SK-N-SH (cell line): ENCODE measurements around the gene NNT. TPM values are rescaled to one million over a fixed set of nuclear protein-coding genes. Genes with fewer than 3 reads are reported as not detected.

Experiments used
- CTCF ChIA-PET: fragments of 300-600, 350-600 bp; formaldehyde crosslinking; extraction: SDS; loops from one replicate; lab custom pipeline; 2021; lab: Yijun Ruan, JAX
- POLR2A ChIA-PET: fragments of 350-600 bp; sonication (Branson Sonifier 250); formaldehyde crosslinking; extraction: SDS; loops from one replicate; lab custom pipeline; 2020; ENCODE audit warnings: antibody characterized with exemption, inconsistent platforms; lab: Yijun Ruan, JAX
- DNase-seq: peaks from one replicate; pipeline ENCODE4 v3.0.0; 2012
- H2AFZ ChIP-seq: fragments of 200-600 bp; sonication (generic); 2 replicates; pipeline ENCODE4 v1.8.1; 2016; ENCODE audit warnings: antibody characterized with exemption, mild to moderate bottlenecking, low read depth
- H3F3A ChIP-seq: fragments of 200-600 bp; sonication (generic); replicated peaks from 2 replicates; pipeline ENCODE3; 2016; ENCODE audit warnings: antibody characterized with exemption, mild to moderate bottlenecking; ENCODE audit not compliant: insufficient read depth
- H3K27ac ChIP-seq, 2 experiments: fragments of 200-500 bp in 1 of 2; fragments of 200-600 bp in 1 of 2; sonication (Bioruptor generic) in 1 of 2; sonication (generic), shearing (Covaris generic) in 1 of 2; 2 replicates each; pipeline versions ENCODE4 v1.5.1 to v1.6.1; 2014 to 2016; ENCODE audit warnings: low read depth in 2 of 2, inconsistent platforms in 1 of 2, low read length in 1 of 2, mild to moderate bottlenecking in 1 of 2, mixed read lengths in 1 of 2
- H3K27me3 ChIP-seq: fragments of 200-600 bp; sonication (generic), shearing (Covaris generic); 2 replicates; pipeline ENCODE4 v1.6.1; 2016; ENCODE audit warnings: mixed run types; ENCODE audit not compliant: insufficient read depth
- H3K36me3 ChIP-seq, 2 experiments: fragments of 200-500 bp in 1 of 2; fragments of 200-600 bp in 1 of 2; sonication (Bioruptor generic) in 1 of 2; sonication (generic) in 1 of 2; replicated peaks in 1 of 2; 2 replicates each; pipeline versions ENCODE3 to v1.5.1; 2014 to 2016; ENCODE audit warnings: low read length in 1 of 2, mild to moderate bottlenecking in 1 of 2; ENCODE audit not compliant: insufficient read depth in 2 of 2, control insufficient read depth in 1 of 2
- H3K4me1 ChIP-seq, 2 experiments: fragments of 200-500 bp in 1 of 2; fragments of 200-600 bp in 1 of 2; sonication (Bioruptor generic) in 1 of 2; sonication (generic), shearing (Covaris generic) in 1 of 2; 2 replicates each; pipeline versions ENCODE4 v1.5.1 to v1.6.1; 2014 to 2016; ENCODE audit warnings: low read depth in 1 of 2, low read length in 1 of 2, mixed run types in 1 of 2; ENCODE audit not compliant: insufficient read depth in 2 of 2, control insufficient read depth in 1 of 2
- H3K4me2 ChIP-seq: fragments of 200-600 bp; sonication (generic), shearing (Covaris generic); 2 replicates; pipeline ENCODE4 v1.6.1; 2017; ENCODE audit warnings: mixed run types
- H3K4me3 ChIP-seq, 2 experiments: fragments of 200-500 bp in 1 of 2; fragments of 200-600 bp in 1 of 2; sonication (Bioruptor generic) in 1 of 2; sonication (generic), shearing (Covaris generic) in 1 of 2; 2 replicates each; pipeline versions ENCODE4 v1.5.1 to v1.8.1; 2014 to 2016; ENCODE audit warnings: low read depth in 2 of 2, inconsistent platforms in 1 of 2, low read length in 1 of 2, mild to moderate bottlenecking in 1 of 2, mixed read lengths in 1 of 2, moderate library complexity in 1 of 2
- H3K79me2 ChIP-seq: fragments of 200-600 bp; sonication (generic); 2 replicates; pipeline ENCODE4 v1.8.1; 2017; ENCODE audit warnings: mild to moderate bottlenecking; ENCODE audit not compliant: insufficient read depth
- H3K9ac ChIP-seq: fragments of 200-600 bp; sonication (generic); 2 replicates; pipeline ENCODE4 v1.6.1; 2017; ENCODE audit warnings: mixed run types
- H3K9me2 ChIP-seq: fragments of 200-600 bp; sonication (generic); 2 replicates; pipeline ENCODE4 v1.6.1; 2017; ENCODE audit warnings: mixed run types
- H3K9me3 ChIP-seq: fragments of 200-600 bp; sonication (generic); 2 replicates; pipeline ENCODE4 v1.6.1; 2017; ENCODE audit warnings: mixed run types, mild to moderate bottlenecking, moderate library complexity
- H4K20me1 ChIP-seq: fragments of 200-600 bp; sonication (generic); 2 replicates; pipeline ENCODE4 v1.6.1; 2017; ENCODE audit warnings: mild to moderate bottlenecking, mixed run types; ENCODE audit not compliant: insufficient read depth
- CHD2 ChIP-seq: fragments of 150-350 bp; IDR thresholded peaks from 2 replicates; pipeline ENCODE4 v1.6.1; 2018; ENCODE audit warnings: low read length; ENCODE audit not compliant: partially characterized antibody
- ELF1 ChIP-seq: IDR thresholded peaks from 2 replicates; pipeline ENCODE4 v1.4.0; 2012
- EZH2phosphoT487 ChIP-seq: fragments of 200-600 bp; sonication (generic); IDR thresholded peaks from 2 replicates; pipeline ENCODE4 v1.6.1; 2017; ENCODE audit warnings: low read depth, mixed run types, mild to moderate bottlenecking, antibody characterized with exemption, moderate library complexity, borderline replicate concordance
- FOSL2 ChIP-seq: IDR thresholded peaks from 2 replicates; pipeline ENCODE4 v1.4.0; 2012; ENCODE audit warnings: low read depth, mild to moderate bottlenecking, moderate library complexity, borderline replicate concordance
- FOXM1 ChIP-seq: IDR thresholded peaks from 2 replicates; pipeline ENCODE4 v1.4.0; 2012; ENCODE audit warnings: low read depth, mild to moderate bottlenecking
- IRF3 ChIP-seq: fragments of 150-350 bp; IDR thresholded peaks from 2 replicates; pipeline ENCODE4 v1.6.1; 2016; ENCODE audit warnings: mild to moderate bottlenecking, low read depth, low read length
- NFIC ChIP-seq: IDR thresholded peaks from 2 replicates; pipeline ENCODE4 v1.4.0; 2012; ENCODE audit warnings: borderline replicate concordance
- NRF1 ChIP-seq: IDR thresholded peaks from 2 replicates; pipeline ENCODE4 v1.6.1; 2012; ENCODE audit warnings: low read depth, mild to moderate bottlenecking, low read length
- POLR2AphosphoS5 ChIP-seq: IDR thresholded peaks from 2 replicates; pipeline ENCODE4 v1.6.1; 2012; ENCODE audit warnings: low read depth, low read length
- RAD21 ChIP-seq: IDR thresholded peaks from 2 replicates; pipeline ENCODE4 v1.6.1; 2012; ENCODE audit warnings: mild to moderate bottlenecking, low read length
- REST ChIP-seq: IDR thresholded peaks from 2 replicates; pipeline ENCODE4 v1.6.1; 2012; ENCODE audit warnings: mild to moderate bottlenecking, low read depth, low read length, moderate library complexity
- RFX5 ChIP-seq: IDR thresholded peaks from 2 replicates; pipeline ENCODE4 v1.6.1; 2012; ENCODE audit warnings: mild to moderate bottlenecking, improper control_type of control experiment, low read length
- RXRA ChIP-seq: IDR thresholded peaks from 2 replicates; pipeline ENCODE4 v1.4.0; 2012; ENCODE audit warnings: low read depth, mild to moderate bottlenecking, borderline replicate concordance
- SIN3A ChIP-seq: IDR thresholded peaks from 2 replicates; pipeline ENCODE4 v1.6.1; 2012; ENCODE audit warnings: low read depth, mild to moderate bottlenecking, low read length, moderate library complexity, borderline replicate concordance
- SMC3 ChIP-seq: IDR thresholded peaks from 2 replicates; pipeline ENCODE4 v1.6.1; 2012; ENCODE audit warnings: low read depth, low read length, improper control_type of control experiment
- TEAD4 ChIP-seq: IDR thresholded peaks from 2 replicates; pipeline ENCODE4 v1.4.0; 2012; ENCODE audit warnings: mild to moderate bottlenecking, borderline replicate concordance; ENCODE audit not compliant: insufficient read depth
- USF2 ChIP-seq: fragments of 150-350 bp; IDR thresholded peaks from 2 replicates; pipeline ENCODE4 v1.6.1; 2017; ENCODE audit warnings: antibody characterized with exemption, low read length, low read depth, borderline replicate concordance
- ZBTB33 ChIP-seq: IDR thresholded peaks from 2 replicates; pipeline ENCODE4 v1.4.0; 2012; ENCODE audit warnings: low read depth, borderline replicate concordance
- WGBS: methylation state at CpG from one replicate; pipeline ENCODE4 v1.1.6; 2017; ENCODE audit warnings: low lambda C conversion rate; 5-methylcytosine and 5-hydroxymethylcytosine counted together
- polyA plus RNA-seq, 3 experiments: library from polyadenylated mRNA; depleted of rRNA; stranded (reverse); fragments of >200 nt; gene quantifications; 2 replicates each; pipeline ENCODE4 v1.2.3, GENCODE V29; 2012
- TF ChIP-seq, protein P1 (sequence below): IDR thresholded peaks from 2 replicates; pipeline ENCODE4; 2012

NNT gene
- polyA plus RNA-seq, 1 of the 3 experiments (the other 2 are of a cell fraction), result 21.9 TPM

- no peaks in the 10 kb centered on the region for H3K27me3 ChIP-seq
- H3K4me1 ChIP-seq, result peaks cover 5 to 11% of the 10 kb centered on the region in 2 experiments; a peak in 2 of 4 replicates
- no peaks in the 10 kb centered on the region for H4K20me1 ChIP-seq
- H3K27ac ChIP-seq, result no peak overlapping the region
- H3K4me2 ChIP-seq, result no peak overlapping the region
- H3K4me3 ChIP-seq, result no peak overlapping the region
- no peak for DNase-seq
- ChIA-PET CTCF (interaction anchor here (0.9 to 1.5 kb wide), 2 partner anchors 16 to 25 kb away, joined by 3 to 7 read pairs; no protein-coding TSS in a partner anchor), POLR2A (no interaction called here)
- peaks cover 7% of the 10 kb centered on the region for H3F3A ChIP-seq
- TF ChIP-seq RAD21 (no peak), CHD2 (no peak), ELF1 (no peak), SMC3 (no peak), POLR2AphosphoS5 (no peak), FOXM1 (no peak)
- WGBS, result 92% methylated on average over 3 of the region's 3 CpGs
- H3K9me3 ChIP-seq, result no peaks in the 10 kb centered on the region
- H2AFZ ChIP-seq, result no peak overlapping the region
- H3K79me2 ChIP-seq, result peaks cover 46% of the 10 kb centered on the region
- no peak overlapping the region for H3K9ac ChIP-seq
- H3K9me2 ChIP-seq, result no peaks in the 10 kb centered on the region
- H3K36me3 ChIP-seq, result peaks cover 12 to 21% of the 10 kb centered on the region in 2 experiments
Measured at GRCh38 chr5:43606351-43606750, 3.4 kb downstream of the NNT start.

- POLR2A ChIA-PET, result interaction anchor here (0.6 kb wide), 1 partner anchor 116 kb away, joined by 5 read pairs; no protein-coding TSS in a partner anchor
- WGBS, result 94% methylated on average over 1 of the region's 1 CpG
- H3K79me2 ChIP-seq, result peaks cover 41% of the 10 kb centered on the region; the same call in 1 of the 2 replicates
- TF ChIP-seq RXRA (no peak), RFX5 (no peak), TEAD4 (no peak), REST (no peak), NFIC (no peak), USF2 (no peak), NRF1 (no peak), RAD21 (no peak), FOXM1 (no peak), FOSL2 (no peak), CHD2 (no peak), IRF3 (no peak), SIN3A (no peak), EZH2phosphoT487 (no peak), ZBTB33 (no peak)
- TF ChIP-seq, protein P1, sequence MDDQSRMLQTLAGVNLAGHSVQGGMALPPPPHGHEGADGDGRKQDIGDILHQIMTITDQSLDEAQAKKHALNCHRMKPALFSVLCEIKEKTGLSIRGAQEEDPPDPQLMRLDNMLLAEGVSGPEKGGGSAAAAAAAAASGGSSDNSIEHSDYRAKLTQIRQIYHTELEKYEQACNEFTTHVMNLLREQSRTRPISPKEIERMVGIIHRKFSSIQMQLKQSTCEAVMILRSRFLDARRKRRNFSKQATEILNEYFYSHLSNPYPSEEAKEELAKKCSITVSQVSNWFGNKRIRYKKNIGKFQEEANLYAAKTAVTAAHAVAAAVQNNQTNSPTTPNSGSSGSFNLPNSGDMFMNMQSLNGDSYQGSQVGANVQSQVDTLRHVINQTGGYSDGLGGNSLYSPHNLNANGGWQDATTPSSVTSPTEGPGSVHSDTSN, result no peak
Measured at GRCh38 chr5:43608406-43608805, 5.4 kb downstream of the NNT start.

More at GRCh38 chr5:43608406-43608805, 5.4 kb downstream of the NNT start:
- H3K9me3 ChIP-seq, result no peaks in the 10 kb centered on the region
- H3K36me3 ChIP-seq, result peaks cover 28 to 41% of the 10 kb centered on the region in 2 experiments
- H3F3A ChIP-seq, result peaks cover 7% of the 10 kb centered on the region
- H3K4me3 ChIP-seq, result no peak overlapping the region
- no peak overlapping the region for H3K9ac ChIP-seq
- no peaks in the 10 kb centered on the region for H3K9me2 ChIP-seq
- CTCF ChIA-PET, result no interaction called here
- no peak overlapping the region for H3K27ac ChIP-seq
- no peak overlapping the region for H2AFZ ChIP-seq
- H3K27me3 ChIP-seq, result no peaks in the 10 kb centered on the region
- H3K4me2 ChIP-seq, result no peak overlapping the region
- DNase-seq, result no peak
- H4K20me1 ChIP-seq, result no peaks in the 10 kb centered on the region
- peaks cover 0 to 4% of the 10 kb centered on the region in 2 experiments; a peak in 1 of 4 replicates for H3K4me1 ChIP-seq
